Glutamatergic neuron (in vitro differentiated cells): Measurements from ENCODE around the gene DBI. TPM values are rescaled to one million over a fixed set of nuclear protein-coding genes. Genes with fewer than 3 reads are reported as not detected.
A peak's percentile ranks its signal among the peaks of the same experiment; 100 is the strongest.

ENCODE experiments used
- DNase-seq: peaks from one replicate; pipeline ENCODE4 v3.0.0; 2022
- H3K27ac Mint-ChIP-seq: one replicate; pipeline ENCODE4 v1.8.0; 2020; ENCODE audit warnings: mild to moderate bottlenecking, mixed read lengths, inconsistent platforms; ENCODE audit not compliant: unreplicated experiment
- H3K27me3 Mint-ChIP-seq: one replicate; pipeline ENCODE4 v1.8.0; 2020; ENCODE audit warnings: mild to moderate bottlenecking, moderate library complexity, mixed read lengths, inconsistent platforms; ENCODE audit not compliant: unreplicated experiment
- H3K36me3 Mint-ChIP-seq: one replicate; pipeline ENCODE4 v1.8.0; 2020; ENCODE audit warnings: mild to moderate bottlenecking, mixed read lengths, inconsistent platforms; ENCODE audit not compliant: unreplicated experiment
- H3K4me1 Mint-ChIP-seq: one replicate; pipeline ENCODE4 v1.8.0; 2020; ENCODE audit warnings: mild to moderate bottlenecking, low read depth, mixed read lengths, inconsistent platforms; ENCODE audit not compliant: unreplicated experiment
- H3K4me3 Mint-ChIP-seq: one replicate; pipeline ENCODE4 v1.8.0; 2020; ENCODE audit warnings: mild to moderate bottlenecking, mixed read lengths, inconsistent platforms; ENCODE audit not compliant: unreplicated experiment
- H3K9me3 Mint-ChIP-seq: one replicate; pipeline ENCODE4 v1.8.0; 2020; ENCODE audit warnings: mild to moderate bottlenecking, moderate library complexity, mixed read lengths, inconsistent platforms; ENCODE audit not compliant: unreplicated experiment
- CTCF ChIP-seq: fragments of 200-600 bp; sonication (generic); IDR thresholded peaks from one replicate; pipeline ENCODE4 v1.5.0; 2021; ENCODE audit not compliant: partially characterized antibody, unreplicated experiment
- total RNA-seq: library from RNA; stranded (reverse); fragmentation: NEBNext Ultra II Directional; extraction: Animal tissue kit (Norgen Biotek cat#: 25700); gene quantifications from one replicate; pipeline ENCODE4 v1.2.1, GENCODE V29; 2021; ENCODE audit not compliant: unreplicated experiment

Gene DBI
- total RNA-seq, 1 donor from 2014 or later = 134 TPM

GRCh38 chr2:119407430-119408220 is 40.8 kb downstream of the DBI start:
- Mint-ChIP-seq H3K27ac (no peak overlapping the region), H3K9me3 (no peaks in the 10 kb centered on the region)
- peak; percentile 28 for DNase-seq

GRCh38 chr2:119408221-119408619 is 41.4 kb downstream of the DBI start:
- H3K27me3 Mint-ChIP-seq = no peaks in the 10 kb centered on the region
- H3K27ac Mint-ChIP-seq = no peak overlapping the region
- no peak for DNase-seq
- TF ChIP-seq CTCF = no peak
- no peaks in the 10 kb centered on the region for H3K36me3 Mint-ChIP-seq
- peaks cover 4% of the 10 kb centered on the region for H3K4me1 Mint-ChIP-seq
- H3K9me3 Mint-ChIP-seq = no peaks in the 10 kb centered on the region
- H3K4me3 Mint-ChIP-seq = no peak overlapping the region

More at GRCh38 chr2:119407430-119408220, 40.8 kb downstream of the DBI start:
- H3K4me1 Mint-ChIP-seq = peaks cover 4% of the 10 kb centered on the region
- H3K27me3 Mint-ChIP-seq = no peaks in the 10 kb centered on the region
- H3K4me3 Mint-ChIP-seq = no peak overlapping the region
- peak; percentile 85 for TF ChIP-seq CTCF
- H3K36me3 Mint-ChIP-seq = no peaks in the 10 kb centered on the region

GRCh38 chr2:119409506-119409905 is 42.7 kb downstream of the DBI start:
- Mint-ChIP-seq H3K27ac (no peak overlapping the region), H3K9me3 (no peaks in the 10 kb centered on the region), H3K27me3 (no peaks in the 10 kb centered on the region), H3K36me3 (no peaks in the 10 kb centered on the region), H3K4me1 (peaks cover 4% of the 10 kb centered on the region), H3K4me3 (no peak overlapping the region)
- TF ChIP-seq CTCF = no peak
- no peak for DNase-seq

GRCh38 chr2:119414894-119415293 is 48.1 kb downstream of the DBI start:
- TF ChIP-seq CTCF = no peak
- no peak overlapping the region for H3K27ac Mint-ChIP-seq
- DNase-seq = no peak
- H3K9me3 Mint-ChIP-seq = no peaks in the 10 kb centered on the region
- no peaks in the 10 kb centered on the region for H3K4me1 Mint-ChIP-seq
- H3K4me3 Mint-ChIP-seq = no peak overlapping the region
- H3K27me3 Mint-ChIP-seq = peaks cover 3% of the 10 kb centered on the region
- H3K36me3 Mint-ChIP-seq = no peaks in the 10 kb centered on the region

GRCh38 chr2:119415630-119416029 is 48.9 kb downstream of the DBI start:
- Mint-ChIP-seq H3K27ac (no peak overlapping the region), H3K36me3 (no peaks in the 10 kb centered on the region), H3K4me1 (no peaks in the 10 kb centered on the region), H3K27me3 (peaks cover 3% of the 10 kb centered on the region), H3K9me3 (peaks cover 3% of the 10 kb centered on the region), H3K4me3 (no peak overlapping the region)
- no peak for TF ChIP-seq CTCF
- DNase-seq = no peak
